NCI-H1105 (cell line): ENCODE data around the gene PRR5.

Source experiments
- DNase-seq: peaks from one replicate; lab custom pipeline; 2025; lab: John Stamatoyannopoulos, UW

The PRR5 gene

GRCh38 chr22:44758344-44758973 lies 56.5 kb downstream of the PRR5 start:
- DNase-seq: no peak

- no peak for DNase-seq
These were observed 57.0 kb downstream of the PRR5 start for GRCh38 chr22:44759001-44759400.

GRCh38 chr22:44759430-44760310 lies 57.7 kb downstream of the PRR5 start:
- DNase-seq: no peak

- no peak for DNase-seq
These were observed 58.5 kb downstream of the PRR5 start for GRCh38 chr22:44760476-44760875.

GRCh38 chr22:44761025-44761424 lies 59.0 kb downstream of the PRR5 start:
- no peak for DNase-seq

DNA sequence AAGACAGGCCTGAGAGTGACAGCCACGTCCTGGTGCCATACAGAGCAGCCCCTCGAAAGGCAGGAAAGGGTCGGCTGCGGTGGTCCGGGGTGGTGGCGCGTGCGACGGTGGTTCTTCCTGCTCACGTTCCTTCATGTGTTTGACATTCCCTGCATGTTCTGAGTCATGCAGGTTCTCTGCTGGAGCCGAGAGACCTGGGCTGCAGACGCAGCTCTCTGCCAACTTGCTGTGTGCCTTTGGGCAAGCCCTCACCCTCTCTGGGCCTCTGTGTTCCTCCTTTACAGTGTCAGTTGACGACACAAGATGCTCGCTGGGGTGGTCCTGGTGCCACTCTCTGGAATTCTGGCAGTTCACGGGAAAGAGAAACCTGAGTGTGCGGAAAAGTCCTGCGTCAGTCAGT lies 62.4 kb downstream of the PRR5 start:
- DNase-seq: no peak

DNA sequence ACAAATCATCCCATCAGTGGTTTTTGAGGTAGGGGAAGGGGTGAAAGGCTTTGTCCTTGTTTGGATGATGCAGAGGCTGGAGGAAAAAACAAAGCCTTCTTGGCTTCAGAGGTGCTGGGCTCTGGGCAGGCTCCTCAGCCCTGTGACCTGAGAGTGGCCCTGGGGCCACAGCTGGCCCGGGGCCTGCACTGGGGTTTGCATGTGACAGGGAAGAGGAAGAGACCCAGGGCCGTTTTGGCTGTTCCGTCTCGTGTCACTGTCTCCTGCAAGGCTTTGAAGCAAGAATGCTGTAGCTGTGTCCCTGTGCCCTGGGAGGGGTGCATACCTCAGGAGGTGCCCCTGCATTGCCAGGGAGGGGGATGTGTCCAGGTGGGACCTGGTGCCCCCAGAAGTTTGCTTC lies 63.0 kb downstream of the PRR5 start:
- DNase-seq: no peak

DNA sequence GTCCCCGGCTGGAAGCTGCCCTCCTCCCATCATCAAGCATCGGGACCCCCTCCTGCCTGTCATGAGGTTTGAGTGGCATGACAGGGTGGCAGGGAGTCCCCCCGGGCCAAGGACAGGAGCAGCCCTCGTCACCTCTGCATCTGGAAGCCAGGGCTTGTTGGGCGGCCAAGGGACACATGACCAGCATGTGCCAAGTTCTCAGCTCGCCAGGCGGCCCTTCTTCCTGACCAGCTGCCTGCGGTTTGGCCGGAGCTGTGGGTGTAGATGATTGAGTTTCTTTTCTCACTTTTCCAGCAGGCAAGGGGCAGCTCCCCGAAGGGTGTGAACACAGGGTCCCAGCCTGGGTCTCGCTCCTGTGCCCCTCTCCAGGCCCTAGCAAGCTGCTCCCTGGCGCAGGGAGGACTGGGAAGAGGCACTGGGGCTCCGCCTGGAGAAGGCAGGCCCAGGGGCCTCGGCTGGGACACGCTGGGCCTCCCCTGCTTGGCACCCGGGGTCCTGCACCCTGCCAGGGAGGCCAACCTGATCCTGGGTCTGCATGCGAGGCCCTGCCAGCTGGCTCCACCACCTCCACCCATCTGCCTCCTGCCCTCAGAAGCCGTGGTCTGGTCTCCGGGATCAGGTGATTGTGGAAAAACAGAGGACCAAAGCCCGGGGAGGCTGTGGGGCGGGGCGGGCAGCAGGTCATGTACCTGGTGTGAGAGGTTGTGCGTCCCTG lies 63.7 kb downstream of the PRR5 start:
- DNase-seq: no peak

GRCh38 chr22:44773082-44773481 lies 71.1 kb downstream of the PRR5 start:
- no peak for DNase-seq

DNA sequence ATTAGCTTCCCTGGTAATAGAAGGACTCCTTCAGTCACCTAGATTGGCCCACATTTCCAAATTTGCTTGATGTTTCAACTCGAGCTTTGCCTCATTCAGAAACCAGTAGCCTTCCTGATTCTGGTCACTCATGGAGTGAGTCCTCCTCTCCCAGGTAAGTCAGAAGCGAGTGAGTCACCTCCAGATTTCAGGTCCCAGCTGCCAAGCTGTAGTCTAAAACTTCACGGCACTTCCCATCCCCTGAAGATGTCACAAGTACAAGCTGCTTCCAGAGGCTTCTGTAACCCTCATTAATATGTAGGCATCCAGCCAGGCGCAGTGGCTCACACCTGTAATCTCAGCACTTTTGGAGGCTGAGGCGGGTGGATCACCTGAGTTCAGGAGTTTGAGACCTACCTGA lies 73.9 kb downstream of the PRR5 start:
- DNase-seq: no peak

DNA sequence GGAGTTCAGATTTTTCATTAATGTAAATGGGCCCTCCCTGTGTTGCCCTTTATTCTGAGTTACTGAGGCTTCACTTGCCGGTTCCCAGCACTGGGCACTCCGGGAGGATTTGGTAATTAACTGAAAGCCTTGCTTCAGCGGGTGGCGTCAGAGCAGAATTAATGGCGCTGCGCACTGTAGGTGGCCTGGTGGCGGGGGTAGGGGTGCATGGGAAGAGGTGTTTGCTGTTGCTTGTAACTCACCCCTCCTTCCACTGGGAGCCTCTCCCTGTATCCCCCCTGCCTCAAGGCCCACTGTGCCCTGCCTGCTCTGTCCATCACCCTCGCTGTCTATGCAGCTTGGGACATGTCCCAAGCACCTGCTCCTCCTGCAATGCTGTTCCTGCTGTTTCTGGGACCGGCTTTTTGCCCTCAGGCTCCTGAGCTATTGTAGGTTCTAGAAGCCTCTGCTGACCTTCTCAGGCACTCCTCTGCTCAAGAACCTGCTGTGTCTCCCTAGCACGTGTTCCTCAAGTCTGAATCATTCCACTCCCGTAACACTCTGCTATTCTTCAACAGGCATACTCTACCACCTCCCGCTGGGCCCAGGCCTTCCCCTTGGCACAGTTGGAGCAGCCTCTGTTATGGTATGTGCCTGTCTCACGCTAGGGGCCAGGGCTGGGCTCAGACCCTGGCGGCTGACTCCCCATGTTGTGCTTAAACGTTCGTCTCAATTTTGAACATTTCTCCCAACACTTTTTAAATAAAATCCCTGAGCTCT lies 74.8 kb downstream of the PRR5 start:
- no peak for DNase-seq

DNA sequence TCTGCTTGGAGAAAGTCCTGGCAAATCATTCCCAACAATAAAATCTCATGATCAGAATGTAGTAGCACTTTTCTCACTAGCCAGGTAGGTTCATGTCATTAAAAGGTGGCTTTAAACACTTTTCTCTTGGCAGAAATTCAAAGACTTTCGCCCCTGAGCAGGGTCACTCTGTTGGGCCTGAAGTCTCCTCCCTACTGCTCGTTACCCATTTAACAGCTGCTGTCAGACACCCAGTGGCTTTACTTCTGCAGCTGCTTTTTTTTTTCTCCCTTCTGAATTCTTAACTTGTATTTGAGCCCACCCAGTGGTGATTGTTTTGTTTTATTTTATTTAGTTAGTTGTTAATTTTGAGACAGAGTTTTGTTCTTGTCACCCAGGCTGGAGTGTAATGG lies 75.4 kb downstream of the PRR5 start:
- DNase-seq: no peak

DNA sequence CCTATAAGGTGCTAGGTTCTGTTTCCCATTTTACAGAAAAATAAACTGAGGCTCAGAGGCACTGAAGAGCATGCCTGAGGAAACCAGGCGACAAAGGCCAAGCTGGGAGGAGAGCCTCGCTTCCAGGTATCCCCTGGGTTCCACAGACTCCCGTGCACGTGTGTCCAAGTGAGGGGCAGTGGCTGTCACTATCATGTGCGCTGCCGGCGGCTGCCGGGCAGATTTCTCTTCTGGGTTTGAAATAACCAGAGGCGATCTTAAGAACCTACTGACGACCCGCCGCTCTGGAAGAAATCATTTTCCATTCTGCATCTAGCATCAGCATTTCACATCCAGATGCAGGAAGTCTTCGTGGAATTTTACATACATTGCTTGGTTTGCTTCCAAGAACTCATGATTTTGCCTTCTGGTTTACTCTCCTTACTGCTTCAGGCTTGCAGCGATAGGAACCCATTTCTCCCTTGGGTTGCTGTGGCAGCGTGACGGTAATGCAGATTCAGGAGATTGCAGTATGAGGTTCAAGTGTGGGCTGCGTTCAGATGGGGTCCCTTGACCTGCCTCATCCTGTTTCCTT lies 79.0 kb downstream of the PRR5 start:
- no peak for DNase-seq

- no peak for DNase-seq
These were observed 80.5 kb downstream of the PRR5 start for GRCh38 chr22:44782363-44782963.

DNA sequence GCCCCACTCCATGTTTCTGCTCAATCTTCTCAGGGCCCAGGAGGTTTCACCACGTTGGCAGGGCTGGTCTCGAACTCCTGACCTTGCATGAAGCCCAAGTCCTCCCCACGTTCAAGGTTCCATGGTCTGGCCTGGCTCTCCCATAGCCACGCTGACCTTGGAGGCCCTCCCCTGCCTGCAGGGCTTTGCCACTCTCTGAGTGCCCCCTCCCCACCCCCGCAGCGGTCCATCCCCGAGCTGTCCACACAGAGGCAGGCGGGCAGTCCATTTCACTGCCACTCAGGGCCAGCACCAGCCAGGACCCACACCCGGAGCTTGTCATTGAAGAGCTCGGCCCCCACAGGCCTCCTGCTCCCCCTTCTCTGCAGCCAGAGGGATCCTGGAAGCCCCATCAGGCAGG lies 81.1 kb downstream of the PRR5 start:
- DNase-seq: no peak

GRCh38 chr22:44783581-44783980 lies 81.6 kb downstream of the PRR5 start:
- no peak for DNase-seq

DNA sequence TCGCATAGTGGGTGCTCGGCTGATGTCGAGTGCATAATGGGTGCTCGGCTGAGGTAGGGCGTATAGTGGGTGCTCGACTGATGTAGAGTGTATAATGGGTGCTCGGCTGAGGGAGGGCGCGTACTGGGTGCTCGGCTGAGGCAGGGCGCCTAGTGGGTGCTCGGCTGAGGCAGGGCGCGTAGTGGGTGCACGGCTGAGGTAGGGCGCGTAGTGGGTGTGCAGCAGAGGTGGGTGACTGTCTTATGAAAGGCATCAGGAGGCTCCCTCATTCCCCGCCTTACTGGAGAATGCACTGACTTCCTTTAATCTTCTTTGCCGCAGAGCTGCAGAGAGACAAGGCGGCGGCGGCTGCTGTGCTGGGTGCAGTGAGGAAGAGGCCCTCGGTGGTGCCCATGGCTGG lies 84.1 kb downstream of the PRR5 start:
- no peak for DNase-seq

GRCh38 chr22:44786610-44787009 lies 84.6 kb downstream of the PRR5 start:
- no peak for DNase-seq
